GM23338 (cell line): ENCODE results near the gene BTBD18. TPM values are rescaled to one million over a fixed set of nuclear protein-coding genes. Genes with fewer than 3 reads are reported as not detected.
A peak's percentile ranks its signal among the peaks of the same experiment; 100 is the strongest.

Experiments used
- ATAC-seq: fragments of 200-7000 bp; cut with Tn5 transposase; 3 replicates; pipeline ENCODE4 v1.9.1; 2020
- DNase-seq: peaks from one replicate; pipeline ENCODE4 v3.0.0-alpha.2; 2015; ENCODE audit warnings: low spot score
- H2AFZ ChIP-seq: fragments of 200-600 bp; sonication (generic); 2 replicates; pipeline ENCODE4 v1.8.0; 2016; ENCODE audit warnings: antibody characterized with exemption, mild to moderate bottlenecking, moderate library complexity
- H3F3A ChIP-seq: fragments of 200-600 bp; sonication (generic); replicated peaks from 2 replicates; pipeline ENCODE4 v1.8.0; 2017; ENCODE audit warnings: antibody characterized with exemption, mixed run types, low read depth
- H3K27ac ChIP-seq: fragments of 200-600 bp; sonication (generic); 2 replicates; pipeline ENCODE4 v1.6.1; 2016; ENCODE audit warnings: low read depth
- H3K27me3 ChIP-seq: fragments of 200-600 bp; sonication (generic); 2 replicates; pipeline ENCODE4 v1.8.0; 2016; ENCODE audit warnings: mild to moderate bottlenecking, mixed run types, moderate library complexity; ENCODE audit not compliant: insufficient read depth
- H3K36me3 ChIP-seq: fragments of 200-600 bp; sonication (generic); 2 replicates; pipeline ENCODE4 v1.8.0; 2016; ENCODE audit warnings: mild to moderate bottlenecking; ENCODE audit not compliant: insufficient read depth
- H3K4me1 ChIP-seq: fragments of 200-600 bp; sonication (generic); 2 replicates; pipeline ENCODE4 v1.8.0; 2016; ENCODE audit warnings: mild to moderate bottlenecking, moderate library complexity; ENCODE audit not compliant: insufficient read depth
- H3K4me2 ChIP-seq: fragments of 200-600 bp; sonication (generic); 2 replicates; pipeline ENCODE4 v1.7.1; 2017; ENCODE audit warnings: mixed run types
- H3K4me3 ChIP-seq: fragments of 200-600 bp; sonication (generic); 2 replicates; pipeline ENCODE4 v1.6.1; 2016; ENCODE audit warnings: mixed run types
- H3K79me2 ChIP-seq: fragments of 200-600 bp; sonication (generic); replicated peaks from 2 replicates; pipeline ENCODE4 v1.8.0; 2017; ENCODE audit warnings: mild to moderate bottlenecking; ENCODE audit not compliant: insufficient read depth
- H3K9me2 ChIP-seq: fragments of 200-600 bp; sonication (generic); 2 replicates; pipeline ENCODE4 v1.8.0; 2017; ENCODE audit not compliant: insufficient read depth
- H4K20me1 ChIP-seq: fragments of 200-600 bp; sonication (generic); replicated peaks from 2 replicates; pipeline ENCODE4 v1.8.0; 2017; ENCODE audit warnings: mild to moderate bottlenecking; ENCODE audit not compliant: insufficient read depth
- H3K27ac Mint-ChIP-seq: 2 replicates; pipeline ENCODE4 v1.8.0; 2020; ENCODE audit warnings: inconsistent platforms, mild to moderate bottlenecking, moderate library complexity, mixed read lengths
- H3K27me3 Mint-ChIP-seq: 3 replicates; pipeline ENCODE4 v1.8.0; 2022; ENCODE audit warnings: low read depth, mild to moderate bottlenecking, moderate library complexity, mixed read lengths, inconsistent platforms; ENCODE audit not compliant: insufficient read depth, poor library complexity
- H3K36me3 Mint-ChIP-seq: 3 replicates; pipeline ENCODE4 v1.8.0; 2021; ENCODE audit warnings: low read depth, mild to moderate bottlenecking, inconsistent platforms, moderate library complexity, mixed read lengths
- H3K4me1 Mint-ChIP-seq: 3 replicates; pipeline ENCODE4 v1.8.0; 2020; ENCODE audit warnings: mild to moderate bottlenecking, inconsistent platforms, mixed read lengths
- H3K4me3 Mint-ChIP-seq: 3 replicates; pipeline ENCODE4 v1.8.0; 2021; ENCODE audit warnings: moderate library complexity, mild to moderate bottlenecking, inconsistent platforms, mixed read lengths
- H3K9me3 Mint-ChIP-seq: 3 replicates; pipeline ENCODE4 v1.8.0; 2020; ENCODE audit warnings: moderate library complexity, mild to moderate bottlenecking, inconsistent platforms, mixed read lengths
- NANOG ChIP-seq: IDR thresholded peaks from 2 replicates; pipeline ENCODE4 v1.6.1; 2016; ENCODE audit warnings: antibody characterized with exemption, borderline replicate concordance
- ZNF114 ChIP-seq: fragments of 250-450 bp; sonication (Bioruptor Pico); IDR thresholded peaks from 2 replicates; pipeline ENCODE4 v1.5.0; 2020; ENCODE audit warnings: mild to moderate bottlenecking, moderate library complexity
- ZNF331 ChIP-seq: fragments of 250-450 bp; sonication (Bioruptor Pico); IDR thresholded peaks from 2 replicates; pipeline ENCODE4 v1.5.0; 2020; ENCODE audit warnings: low read depth, mild to moderate bottlenecking, moderate library complexity
- ZNF462 ChIP-seq: fragments of 250-450 bp; sonication (Bioruptor Pico); IDR thresholded peaks from 2 replicates; pipeline ENCODE4 v1.5.0; 2020; ENCODE audit warnings: mild to moderate bottlenecking, moderate library complexity
- polyA plus RNA-seq: library from polyadenylated mRNA; unstranded; fragments of >200 nt; fragmentation: Nextera tagmentation; extraction: Ambion mirVana; gene quantifications from 2 replicates; pipeline ENCODE4 v1.2.1, GENCODE V29; 2016
- total RNA-seq: library from RNA; depleted of rRNA; stranded (reverse); fragments of >200 nt; shearing (Covaris generic); gene quantifications from 2 replicates; pipeline ENCODE4 v1.2.3, GENCODE V29; 2014
- TF ChIP-seq, protein P1 (sequence below): IDR thresholded peaks from one replicate; pipeline ENCODE4 v1.6.1; 2018; ENCODE audit warnings: antibody characterized with exemption; ENCODE audit not compliant: unreplicated experiment

The BTBD18 gene
- total and polyA plus RNA-seq, 2 experiments from 2014 or later = 0.29 TPM; not detected in 1

- Mint-ChIP-seq H3K27me3 (peaks cover 7% of the 10 kb centered on the region), H3K4me1 (peaks cover 86% of the 10 kb centered on the region), H3K4me3 (peak overlapping the region; percentile 50), H3K36me3 (peaks cover 2% of the 10 kb centered on the region; the same call in 1 of the 3 replicates), H3K27ac (peak overlapping the region; percentile 99), H3K9me3 (no peaks in the 10 kb centered on the region)
- peaks cover 89% of the 10 kb centered on the region for H3K79me2 ChIP-seq
- DNase-seq = peak; percentile 55
- peaks cover 59% of the 10 kb centered on the region for H3K4me1 ChIP-seq
- H2AFZ ChIP-seq = no peak overlapping the region
- H3K27ac ChIP-seq = peak overlapping the region; percentile 98
- no peaks in the 10 kb centered on the region for H3K36me3 ChIP-seq
- H3K4me3 ChIP-seq = peak overlapping the region; percentile 24
- no peaks in the 10 kb centered on the region; the same call in none of the 2 replicates for H4K20me1 ChIP-seq
- ATAC-seq = peak; percentile 3
- no peaks in the 10 kb centered on the region for H3K9me2 ChIP-seq
- H3K27me3 ChIP-seq = no peaks in the 10 kb centered on the region
- H3K4me2 ChIP-seq = peak overlapping the region; percentile 64
- TF ChIP-seq ZNF331 (CRISPR knock-in tag) (no peak), ZNF462 (CRISPR knock-in tag) (no peak), ZNF114 (CRISPR knock-in tag) (no peak), NANOG (no peak)
- TF ChIP-seq, protein P1, sequence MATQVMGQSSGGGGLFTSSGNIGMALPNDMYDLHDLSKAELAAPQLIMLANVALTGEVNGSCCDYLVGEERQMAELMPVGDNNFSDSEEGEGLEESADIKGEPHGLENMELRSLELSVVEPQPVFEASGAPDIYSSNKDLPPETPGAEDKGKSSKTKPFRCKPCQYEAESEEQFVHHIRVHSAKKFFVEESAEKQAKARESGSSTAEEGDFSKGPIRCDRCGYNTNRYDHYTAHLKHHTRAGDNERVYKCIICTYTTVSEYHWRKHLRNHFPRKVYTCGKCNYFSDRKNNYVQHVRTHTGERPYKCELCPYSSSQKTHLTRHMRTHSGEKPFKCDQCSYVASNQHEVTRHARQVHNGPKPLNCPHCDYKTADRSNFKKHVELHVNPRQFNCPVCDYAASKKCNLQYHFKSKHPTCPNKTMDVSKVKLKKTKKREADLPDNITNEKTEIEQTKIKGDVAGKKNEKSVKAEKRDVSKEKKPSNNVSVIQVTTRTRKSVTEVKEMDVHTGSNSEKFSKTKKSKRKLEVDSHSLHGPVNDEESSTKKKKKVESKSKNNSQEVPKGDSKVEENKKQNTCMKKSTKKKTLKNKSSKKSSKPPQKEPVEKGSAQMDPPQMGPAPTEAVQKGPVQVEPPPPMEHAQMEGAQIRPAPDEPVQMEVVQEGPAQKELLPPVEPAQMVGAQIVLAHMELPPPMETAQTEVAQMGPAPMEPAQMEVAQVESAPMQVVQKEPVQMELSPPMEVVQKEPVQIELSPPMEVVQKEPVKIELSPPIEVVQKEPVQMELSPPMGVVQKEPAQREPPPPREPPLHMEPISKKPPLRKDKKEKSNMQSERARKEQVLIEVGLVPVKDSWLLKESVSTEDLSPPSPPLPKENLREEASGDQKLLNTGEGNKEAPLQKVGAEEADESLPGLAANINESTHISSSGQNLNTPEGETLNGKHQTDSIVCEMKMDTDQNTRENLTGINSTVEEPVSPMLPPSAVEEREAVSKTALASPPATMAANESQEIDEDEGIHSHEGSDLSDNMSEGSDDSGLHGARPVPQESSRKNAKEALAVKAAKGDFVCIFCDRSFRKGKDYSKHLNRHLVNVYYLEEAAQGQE = no peak
- H3F3A ChIP-seq = no peaks in the 10 kb centered on the region; the same call in 1 of the 2 replicates
Observed at GRCh38 chr11:57777969-57778317, 26.3 kb upstream of the BTBD18 start.
